Daoy (cell line): Measurements from ENCODE around the gene CHSY1. TPM values are rescaled to one million over a fixed set of nuclear protein-coding genes. Genes with fewer than 3 reads are reported as not detected.

Experiments
- DNase-seq: peaks from one replicate; pipeline ENCODE4 v3.0.0-alpha.2; 2015; ENCODE audit warnings: low read depth
- total RNA-seq: library from RNA; depleted of rRNA; stranded (reverse); fragments of >200 nt; shearing (Covaris generic); gene quantifications from 2 replicates; pipeline ENCODE4 v1.2.3, GENCODE V29; 2014

The CHSY1 gene
- total RNA-seq, 1 experiment from 2014 or later: 29.0 TPM

DNA sequence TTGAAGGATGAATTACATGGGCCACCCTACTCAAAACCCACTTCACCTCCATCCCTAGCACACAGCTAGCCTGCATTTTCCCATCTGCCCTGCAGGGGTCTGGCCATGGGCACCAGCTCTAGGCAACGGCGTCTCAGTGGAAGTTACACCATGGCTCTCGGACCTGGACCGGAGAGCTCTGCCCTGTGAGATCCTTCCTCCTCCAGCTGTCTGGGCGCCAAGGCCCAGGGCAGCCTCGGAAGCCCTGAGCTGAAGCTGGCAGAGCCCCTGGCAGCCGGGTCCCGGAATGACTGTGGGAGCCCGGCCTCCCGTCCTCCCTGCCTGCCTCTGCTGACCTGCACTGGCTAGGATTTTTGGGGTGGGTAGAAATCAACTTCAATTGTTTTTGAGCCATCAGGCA lies 98.9 kb downstream of the CHSY1 start:
- no peak for DNase-seq

DNA sequence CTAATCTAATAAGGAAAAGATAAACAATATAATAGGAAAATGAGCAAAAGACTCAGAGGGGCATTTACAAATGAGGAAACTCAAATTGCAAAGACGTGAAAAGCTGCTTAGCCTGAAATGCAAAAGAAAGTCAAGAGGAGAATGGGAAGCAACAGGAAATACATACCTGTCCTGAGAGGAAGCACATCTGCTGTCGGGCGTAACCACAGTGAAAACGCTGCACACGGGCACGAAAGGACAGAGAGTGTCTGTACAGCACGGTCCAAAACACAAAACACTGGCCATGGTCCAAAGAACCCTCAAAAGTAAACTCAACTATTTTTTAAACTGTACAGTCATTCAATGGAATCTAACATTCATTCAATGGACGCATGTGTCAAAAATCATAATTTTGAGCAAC lies 100.6 kb downstream of the CHSY1 start:
- DNase-seq: no peak

DNA sequence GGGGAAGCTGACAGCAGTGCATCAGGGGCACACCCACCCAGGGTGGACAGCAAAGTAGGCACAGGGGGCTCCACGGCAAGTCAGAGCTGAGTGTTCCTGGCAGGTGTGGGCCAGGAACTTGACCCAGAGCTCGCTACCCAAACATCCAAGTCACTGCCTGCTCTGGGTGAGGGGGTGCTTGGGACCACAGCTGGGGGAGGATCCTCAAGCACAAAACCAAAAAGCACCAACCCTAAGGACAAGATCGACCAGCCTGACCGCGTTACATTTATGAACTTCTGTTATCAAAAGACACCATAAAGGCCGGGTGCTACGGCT lies 101.2 kb downstream of the CHSY1 start:
- no peak for DNase-seq

DNA sequence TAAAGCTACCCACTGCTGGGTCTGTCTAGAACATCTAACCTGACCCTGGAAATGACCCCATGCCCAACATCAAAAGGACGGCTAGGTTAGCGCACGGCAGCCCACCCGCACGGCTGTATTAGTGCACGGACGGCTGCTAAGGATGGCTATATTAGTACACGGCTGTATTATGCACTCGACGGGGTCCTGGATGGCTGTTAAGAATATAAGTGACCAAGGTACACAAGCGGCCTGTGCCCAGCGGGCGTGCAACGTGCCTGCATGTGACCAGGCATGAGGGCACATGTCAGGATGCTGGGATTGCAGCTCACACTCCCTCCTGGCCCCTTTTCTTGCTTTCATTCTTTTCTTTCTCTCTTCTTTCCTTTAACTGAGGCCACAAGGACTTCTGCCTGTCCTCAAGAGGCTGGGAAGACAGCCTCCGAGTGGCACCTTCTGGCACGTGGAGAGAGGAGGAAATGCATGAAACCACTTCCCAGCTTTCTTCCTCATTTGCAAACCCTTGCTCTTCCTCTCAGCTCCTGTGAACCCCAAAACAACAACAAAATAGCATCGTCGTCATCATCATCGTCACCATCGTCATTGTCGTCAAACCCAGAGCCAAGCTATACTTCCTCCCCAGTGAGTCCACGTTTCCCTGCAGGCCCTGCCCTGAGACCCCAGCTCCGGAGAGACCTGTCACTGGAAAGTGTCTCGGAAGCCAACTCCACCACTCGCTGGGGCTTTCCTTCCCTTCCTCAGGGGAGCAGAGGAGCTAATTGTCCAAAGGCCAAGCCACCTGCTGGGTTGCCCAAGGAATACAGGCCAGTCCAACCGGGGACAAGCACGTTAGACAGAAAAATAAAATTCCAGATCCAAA lies 101.8 kb downstream of the CHSY1 start:
- no peak for DNase-seq

DNA sequence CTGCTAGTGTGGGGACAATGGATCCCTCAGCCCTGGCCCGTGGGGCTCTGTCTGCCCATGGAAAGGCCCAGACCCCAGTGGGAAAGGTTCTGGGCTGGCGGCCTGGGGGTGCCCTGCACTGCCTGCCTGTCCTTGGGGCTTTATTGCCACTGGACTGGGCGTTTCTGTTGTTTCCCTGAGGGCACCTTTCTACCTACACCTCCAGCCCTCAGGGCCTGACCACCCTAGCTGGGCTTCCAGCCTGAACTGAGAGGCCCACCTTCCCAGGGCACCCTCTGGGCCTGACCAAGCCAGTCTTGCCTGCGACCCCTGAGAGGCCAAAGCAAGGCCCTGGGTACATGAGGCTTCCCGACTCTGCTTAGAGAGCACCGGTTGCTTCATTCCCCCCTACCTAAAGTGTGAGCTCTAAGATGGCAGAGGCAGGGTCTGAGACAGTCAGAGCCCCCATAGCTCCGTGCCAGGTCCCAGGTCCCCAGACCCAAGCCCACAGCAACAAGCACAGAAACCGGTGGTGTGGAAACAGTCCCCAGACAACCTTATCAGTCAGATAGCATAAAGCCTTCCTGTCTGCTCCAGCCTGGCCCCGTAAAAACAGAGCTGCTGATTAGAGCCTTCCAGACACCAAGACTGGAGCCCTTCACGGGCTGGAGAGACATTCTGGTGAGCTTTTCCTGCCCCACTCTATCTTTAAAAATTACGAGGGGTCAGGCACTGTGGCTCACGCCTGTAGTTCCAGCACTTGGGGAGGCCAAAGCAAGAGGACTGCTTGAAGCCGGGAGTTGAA lies 102.8 kb downstream of the CHSY1 start:
- no peak for DNase-seq

DNA sequence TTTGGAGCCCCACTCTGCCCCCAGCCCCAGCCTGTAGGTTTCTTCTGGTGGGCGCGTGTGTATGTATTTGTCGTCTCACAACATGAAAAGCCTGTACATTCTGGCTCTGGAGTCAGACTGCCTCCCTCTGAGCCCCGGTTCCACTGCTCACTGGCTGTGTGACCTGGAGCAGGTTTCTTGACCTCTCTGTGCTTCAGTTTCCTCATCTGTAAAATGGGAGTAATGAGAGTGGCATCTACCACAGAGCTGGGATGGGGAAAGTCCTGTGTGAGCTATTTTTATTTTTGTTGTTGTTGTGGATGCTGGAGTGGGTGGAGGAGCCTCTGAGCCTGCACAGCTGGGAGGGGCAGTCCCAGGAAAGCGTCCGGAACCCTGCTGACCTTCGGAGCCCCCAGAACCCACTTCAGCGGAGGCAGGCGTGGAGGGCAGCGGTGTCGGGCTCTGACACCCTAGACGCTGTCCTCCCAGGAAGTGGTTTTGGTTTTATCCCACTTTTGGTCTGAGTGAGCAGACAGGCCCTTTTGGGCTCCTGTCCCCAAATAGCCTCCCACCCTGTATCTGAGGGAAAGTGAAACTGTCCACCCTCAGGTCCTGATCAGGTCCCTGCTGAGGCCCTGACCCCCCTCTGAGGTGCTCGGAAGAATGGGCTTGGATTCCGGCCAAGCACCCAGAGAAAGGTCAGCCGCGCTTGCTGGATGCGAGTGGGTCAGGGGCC lies 103.5 kb downstream of the CHSY1 start:
- DNase-seq: no peak

DNA sequence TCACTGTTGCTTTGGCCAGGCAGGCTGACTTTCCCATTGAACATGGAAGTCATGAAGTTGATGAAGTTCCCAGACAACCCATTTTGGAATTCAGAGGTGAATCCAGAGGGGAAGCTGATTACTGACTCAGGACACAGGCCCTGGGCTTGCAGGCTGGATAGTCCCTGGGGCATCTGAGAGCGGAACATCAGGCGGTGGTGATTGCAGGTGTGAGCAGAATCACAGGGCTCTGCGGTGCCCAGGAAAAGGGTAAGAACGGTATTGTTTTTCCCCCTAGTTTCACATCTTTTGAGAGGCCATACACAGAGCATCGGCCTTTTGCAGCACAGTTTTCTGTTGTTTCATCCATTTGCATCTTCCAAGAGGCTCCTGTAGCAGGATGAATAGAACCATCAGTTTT lies 104.7 kb downstream of the CHSY1 start:
- DNase-seq: no peak

DNA sequence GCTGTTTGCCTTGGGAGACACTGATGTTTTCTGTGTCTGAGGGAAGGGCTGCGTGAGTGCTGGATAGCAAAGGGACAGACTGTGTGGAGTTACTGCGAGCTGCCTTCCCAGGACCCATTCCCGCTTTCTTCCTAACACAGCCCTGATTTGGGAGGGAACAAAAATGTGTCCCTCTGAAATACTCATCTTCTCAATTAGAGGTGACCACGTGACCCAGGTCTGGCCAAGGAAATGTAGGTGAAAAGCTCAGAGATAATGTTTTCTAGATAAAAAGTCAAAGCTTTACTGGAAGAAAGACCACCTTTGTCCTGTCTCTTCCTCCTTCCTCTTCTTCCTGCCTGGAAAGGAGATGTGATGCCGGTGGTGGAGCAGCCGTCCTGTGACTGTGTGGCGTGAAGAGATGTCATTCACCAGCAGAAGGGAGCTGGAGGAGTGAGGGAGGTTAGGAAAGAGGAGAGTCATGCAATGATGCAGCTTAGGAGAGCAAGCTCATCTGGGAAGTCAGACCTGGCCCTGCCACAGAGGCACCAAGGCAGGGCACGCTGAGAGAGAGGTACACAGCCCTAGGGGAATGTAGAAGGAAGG lies 105.6 kb downstream of the CHSY1 start:
- no peak for DNase-seq

DNA sequence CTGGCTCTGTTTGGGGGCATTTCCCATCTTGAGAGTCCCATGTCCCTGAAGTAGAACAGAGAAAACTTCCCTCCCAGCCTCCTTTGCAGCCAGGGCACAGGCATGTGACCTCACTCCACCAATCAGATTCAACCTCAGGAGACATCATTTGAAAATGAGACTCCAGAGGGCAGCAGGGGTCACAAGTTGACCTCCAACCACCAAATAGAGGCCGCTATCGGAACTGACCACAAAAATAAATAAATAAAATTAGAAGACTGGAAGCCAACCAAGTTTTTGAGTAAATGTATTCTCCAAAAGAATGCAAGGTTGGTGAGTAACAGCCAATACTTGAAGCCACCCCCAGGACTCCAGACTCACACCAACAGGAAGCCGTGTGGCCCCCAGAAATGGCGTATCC lies 106.5 kb downstream of the CHSY1 start:
- DNase-seq: no peak

DNA sequence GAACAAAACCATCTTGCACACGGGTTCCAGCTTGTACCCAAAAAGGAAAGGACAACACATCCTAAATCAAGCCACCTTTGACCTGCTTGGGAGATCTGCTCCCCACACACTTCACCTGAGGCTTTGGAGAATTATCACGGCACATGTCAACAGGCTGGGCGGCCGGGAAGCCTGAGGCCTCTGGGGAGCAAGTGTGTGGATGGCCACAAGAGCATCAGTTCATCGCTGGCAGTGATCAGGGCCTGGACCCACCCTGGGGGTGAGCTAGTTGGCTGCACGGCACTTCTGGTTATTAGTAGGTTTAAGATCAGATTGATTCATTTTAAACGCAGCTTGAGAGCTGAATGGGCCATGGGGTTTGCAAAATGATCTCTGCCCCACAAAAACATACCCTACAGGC lies 108.5 kb downstream of the CHSY1 start:
- no peak for DNase-seq

DNA sequence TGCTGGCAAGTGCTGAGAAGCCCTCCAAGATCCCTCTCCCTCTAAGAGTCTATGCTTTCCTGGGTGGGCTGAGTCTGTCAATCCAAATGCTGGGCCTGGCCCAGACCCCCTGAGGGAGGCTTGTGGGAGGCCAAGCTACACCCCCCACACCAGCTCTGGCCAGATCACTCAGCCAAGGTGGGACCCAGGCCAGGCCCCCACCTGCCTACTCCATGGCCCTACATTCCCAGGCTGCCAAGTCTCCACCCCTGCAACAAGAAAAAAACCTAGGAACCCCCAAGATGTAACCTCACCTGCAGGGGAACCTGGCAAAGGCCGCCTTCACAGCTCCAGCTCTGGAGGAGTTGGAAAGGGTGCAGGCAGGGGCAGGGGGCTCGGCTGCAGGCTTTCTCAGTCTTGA lies 109.1 kb downstream of the CHSY1 start:
- no peak for DNase-seq

DNA sequence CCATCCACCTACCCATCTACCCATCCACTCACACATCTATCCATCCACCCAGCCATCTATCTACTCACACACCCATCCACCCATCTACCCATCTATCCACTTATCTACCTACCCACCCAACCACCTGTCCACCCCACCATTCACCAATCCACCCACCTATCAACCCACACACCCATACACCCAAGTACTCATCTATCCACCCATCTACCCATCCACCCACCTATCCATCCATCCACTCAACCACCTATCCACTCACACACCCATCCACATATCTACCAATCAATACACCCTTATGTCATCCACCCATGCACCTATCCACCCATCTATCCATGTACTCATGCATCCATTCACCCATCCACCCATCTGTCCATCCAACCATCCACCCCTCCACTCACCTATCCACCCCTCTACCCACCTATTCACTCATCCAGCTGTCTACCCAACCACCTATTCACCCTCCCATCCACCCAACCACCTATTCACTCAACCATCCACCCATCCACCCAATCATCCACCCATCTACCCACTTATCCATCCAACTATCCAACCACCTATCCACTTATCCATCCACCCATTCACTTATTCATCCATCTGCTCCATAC lies 109.8 kb downstream of the CHSY1 start:
- DNase-seq: no peak

DNA sequence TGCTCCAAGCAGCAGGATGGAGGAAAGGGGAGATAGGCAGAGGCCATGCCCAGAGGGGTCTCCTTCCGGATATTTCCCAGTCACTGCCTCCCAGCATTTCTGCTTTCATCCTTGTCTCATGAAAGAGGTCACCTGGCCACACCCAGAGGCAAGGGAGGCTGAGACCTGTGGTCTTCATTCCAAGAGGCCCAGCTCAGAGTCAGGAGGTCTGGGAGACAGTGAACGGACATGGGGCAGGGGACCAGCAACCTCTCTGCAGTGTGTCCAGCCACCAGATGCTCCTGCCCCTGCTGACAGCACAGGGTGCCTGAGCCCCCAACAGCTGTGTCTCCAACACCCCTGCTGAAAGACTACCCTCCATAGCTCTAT lies 111.2 kb downstream of the CHSY1 start:
- no peak for DNase-seq

DNA sequence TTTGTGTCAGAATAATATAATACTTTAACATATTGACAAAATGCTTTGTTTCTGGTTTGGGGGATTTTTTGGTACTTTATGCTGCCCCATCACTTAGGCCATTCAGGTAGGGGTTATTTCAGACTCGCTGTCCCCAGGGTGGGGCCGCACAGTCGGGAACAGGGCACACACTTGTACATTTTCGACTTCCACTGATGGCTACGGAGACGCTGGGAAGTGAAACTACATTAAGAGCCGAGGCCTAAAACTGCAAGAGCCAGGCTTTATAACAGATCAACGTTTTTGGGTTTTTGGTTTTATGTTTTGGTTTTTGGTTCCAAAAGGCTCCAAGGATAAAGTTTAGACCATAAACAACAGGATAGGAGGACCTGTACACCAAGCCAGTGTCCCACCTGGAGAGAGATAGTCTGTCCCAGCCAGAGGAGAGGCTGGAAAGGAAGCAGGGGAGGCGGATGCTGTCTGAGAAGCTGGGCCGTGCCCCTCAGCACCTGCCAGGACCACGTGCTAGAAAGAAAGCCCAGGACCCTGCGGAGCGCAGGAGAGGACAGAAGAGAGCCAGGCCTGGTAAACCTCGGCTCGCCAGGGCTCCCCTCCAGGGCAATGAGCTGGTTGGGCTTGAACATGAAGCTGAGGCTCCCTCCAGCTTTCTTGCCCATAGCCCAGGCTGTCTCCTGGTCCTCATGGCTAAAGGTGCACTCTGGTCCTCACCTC lies 111.7 kb downstream of the CHSY1 start:
- no peak for DNase-seq

DNA sequence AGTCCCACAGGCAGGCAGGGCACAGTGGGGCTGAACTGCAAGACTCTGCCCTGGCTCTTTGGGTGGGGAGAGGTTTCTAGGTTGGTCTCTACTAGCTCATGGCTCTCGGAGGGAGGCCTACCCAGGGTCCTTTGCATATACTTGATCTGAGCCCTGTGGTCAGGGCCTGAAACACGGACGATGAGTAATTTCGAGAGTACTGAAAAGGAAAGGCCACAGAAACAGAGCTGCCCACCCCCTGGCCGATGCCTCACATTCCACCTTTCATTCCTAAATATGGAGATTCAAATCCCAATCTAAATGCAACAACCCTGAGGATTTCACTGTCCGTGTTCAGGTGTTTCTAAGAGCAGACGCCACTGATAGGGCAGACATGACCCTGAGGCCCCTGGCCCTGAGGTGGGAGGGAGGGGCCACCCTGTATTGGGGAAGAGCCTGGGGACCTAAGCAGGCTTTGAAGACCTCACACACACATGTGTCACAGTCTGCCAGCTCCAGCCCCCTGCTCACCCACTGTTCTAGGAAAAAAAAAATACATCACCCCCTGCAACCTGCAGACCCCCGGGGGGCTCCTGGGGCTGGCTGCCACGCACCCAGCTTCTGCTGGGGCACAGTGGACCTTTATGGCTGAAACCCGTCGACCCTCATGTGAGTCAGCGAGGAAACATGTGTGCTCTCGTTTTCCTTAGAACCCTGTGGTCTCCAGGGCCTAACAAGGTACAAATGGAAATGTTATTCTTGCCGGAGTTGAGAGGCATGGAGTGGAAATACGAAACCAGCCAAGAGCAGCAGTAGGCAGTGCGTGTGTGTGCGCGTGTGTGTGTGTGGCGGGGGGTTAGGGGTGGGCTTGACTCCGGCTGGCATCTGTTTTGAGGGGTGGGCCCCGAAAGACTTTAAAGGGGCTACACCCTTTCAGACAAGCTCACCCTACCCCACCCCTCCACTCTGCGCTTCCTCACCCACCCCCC lies 112.7 kb downstream of the CHSY1 start:
- DNase-seq: peak; percentile 80

DNA sequence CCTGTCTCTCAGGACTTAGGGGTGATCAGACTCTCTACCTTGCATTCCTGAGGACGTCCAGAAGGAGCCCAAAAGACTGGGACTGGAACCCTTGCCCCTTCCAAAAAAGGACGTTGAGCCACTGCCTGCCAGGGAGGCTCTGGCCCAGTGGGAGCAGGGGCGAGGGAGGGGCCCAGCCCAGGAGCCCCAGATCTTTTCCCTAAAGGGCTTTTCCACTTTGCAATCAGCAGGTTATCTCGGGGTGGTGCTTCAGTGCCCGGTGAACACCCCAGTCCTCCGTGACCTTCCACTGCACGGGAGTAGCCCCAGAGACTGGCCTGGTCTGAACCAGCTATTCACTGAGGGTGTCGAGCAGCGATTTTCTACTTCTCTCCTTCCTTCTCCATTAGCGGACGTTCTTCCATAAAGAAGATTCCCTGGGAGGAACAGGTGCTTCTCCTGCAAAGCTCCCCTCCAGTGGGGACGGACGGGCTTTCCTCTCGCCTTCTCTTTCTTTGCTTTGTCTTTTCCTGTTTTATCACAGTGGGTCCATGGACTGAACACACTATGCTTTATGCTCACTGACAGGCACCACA lies 113.7 kb downstream of the CHSY1 start:
- no peak for DNase-seq

DNA sequence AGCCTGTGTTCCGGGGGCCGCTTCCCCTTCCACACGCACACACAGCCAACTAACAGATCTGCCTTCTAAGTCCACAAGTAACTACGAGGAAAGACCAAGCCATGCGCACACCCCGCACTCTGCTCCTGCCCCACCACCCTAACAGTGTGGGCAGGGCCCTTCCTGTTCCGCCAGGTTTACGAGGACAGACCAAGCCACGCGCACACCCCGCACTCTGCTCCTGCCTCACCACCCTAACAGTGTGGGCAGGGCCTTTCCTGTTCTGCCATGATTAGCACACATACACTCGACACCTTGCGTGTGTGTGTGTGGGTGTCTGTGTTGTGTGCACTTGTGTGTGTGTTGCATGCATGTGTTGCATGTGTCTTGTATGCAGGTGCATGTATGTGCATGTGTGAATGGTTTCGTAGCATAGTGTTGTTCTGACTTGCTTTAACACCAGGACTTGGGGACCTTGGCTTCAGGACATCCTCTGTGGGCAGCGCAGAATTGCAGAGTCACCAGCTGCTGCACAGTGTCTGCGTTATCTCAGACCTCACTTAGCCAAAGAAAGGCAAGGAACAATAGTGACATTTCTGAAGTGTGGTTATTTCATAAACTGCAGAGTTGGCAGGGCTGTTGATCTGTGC lies 114.4 kb downstream of the CHSY1 start:
- no peak for DNase-seq

DNA sequence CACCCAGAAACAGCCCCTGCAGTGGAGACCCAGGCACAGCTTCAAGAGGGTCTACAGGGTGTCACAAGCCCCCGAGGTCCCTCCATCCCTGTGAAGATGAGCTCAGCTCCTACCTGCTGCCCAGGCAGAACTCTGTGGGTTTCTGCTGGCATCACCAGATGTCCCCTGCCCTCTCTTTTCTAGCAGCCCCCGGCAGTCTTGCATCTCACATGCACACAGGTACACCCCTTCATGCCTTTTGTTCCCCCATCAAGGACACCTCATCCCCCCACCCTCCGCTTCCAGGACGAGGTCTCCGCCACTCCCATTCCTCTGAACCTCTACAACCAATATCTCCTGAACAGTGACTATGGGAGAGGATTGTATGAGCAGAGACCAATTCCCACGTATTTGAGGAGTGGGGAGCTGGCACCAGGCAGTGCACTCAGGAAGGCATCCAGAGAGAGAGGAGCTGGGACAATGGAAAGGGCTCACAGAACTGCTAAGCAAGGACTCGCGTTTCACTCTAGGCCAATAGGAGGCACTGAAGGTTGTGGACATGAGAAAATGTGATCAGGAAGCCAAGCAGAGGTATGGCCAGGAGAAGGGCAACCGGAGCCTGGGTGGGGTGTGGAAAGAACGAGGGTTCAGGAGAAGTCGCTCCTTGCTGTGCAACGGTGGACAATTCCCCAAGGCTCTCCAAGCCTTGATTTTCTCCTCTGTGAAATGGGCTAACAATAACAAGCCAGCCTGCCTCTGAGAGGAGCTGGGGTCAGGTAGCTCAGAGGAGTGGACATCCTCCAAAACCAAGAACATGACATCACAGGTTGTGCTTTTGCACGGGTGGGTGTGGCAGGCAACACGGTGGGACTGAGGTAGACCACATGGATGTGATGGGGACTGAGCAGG lies 115.2 kb downstream of the CHSY1 start:
- no peak for DNase-seq
